HepG2 (cell line): ENCODE data around the gene ODC1. TPM values are rescaled to one million over a fixed set of nuclear protein-coding genes. Genes with fewer than 3 reads are reported as not detected.

ENCODE experiments used
- AGO1 ChIP-seq: fragments of 200-400 bp; formaldehyde crosslinking; IDR thresholded peaks from 2 replicates; pipeline ENCODE4 v1.6.1; 2017; ENCODE audit warnings: mild to moderate bottlenecking, low read depth, low read length, moderate library complexity; ENCODE audit not compliant: poor library complexity, severe bottlenecking
- ATAD3A ChIP-seq: sonication (generic); formaldehyde crosslinking; IDR thresholded peaks from 2 replicates; pipeline ENCODE4 v1.4.0; 2020; ENCODE audit warnings: missing genetic modification reagents
- BHLHE40 ChIP-seq: IDR thresholded peaks from 2 replicates; pipeline ENCODE4 v1.6.1; 2011; ENCODE audit warnings: low read length, improper control_type of control experiment
- CBX5 ChIP-seq: sonication (generic); formaldehyde crosslinking; IDR thresholded peaks from 2 replicates; pipeline ENCODE4 v1.4.0; 2020; ENCODE audit warnings: missing genetic modification reagents, borderline replicate concordance
- ESRRA ChIP-seq: sonication (generic); formaldehyde crosslinking; IDR thresholded peaks from 2 replicates; pipeline ENCODE4 v1.5.1; 2020; ENCODE audit warnings: mild to moderate bottlenecking, low read depth, missing genetic modification reagents
- HOXA3 ChIP-seq: sonication (generic); formaldehyde crosslinking; IDR thresholded peaks from 2 replicates; pipeline ENCODE4 v1.5.0; 2020; ENCODE audit warnings: missing genetic modification reagents
- MAF1 ChIP-seq: sonication (generic); formaldehyde crosslinking; IDR thresholded peaks from 2 replicates; pipeline ENCODE4 v1.5.0; 2020; ENCODE audit warnings: missing genetic modification reagents, borderline replicate concordance
- NAIF1 ChIP-seq: sonication (generic); formaldehyde crosslinking; IDR thresholded peaks from 2 replicates; pipeline ENCODE4 v1.5.0; 2020; ENCODE audit warnings: mild to moderate bottlenecking, missing genetic modification reagents, borderline replicate concordance
- NFIC ChIP-seq: IDR thresholded peaks from 2 replicates; pipeline ENCODE4 v1.6.1; 2012; ENCODE audit warnings: mild to moderate bottlenecking, low read length, inconsistent platforms
- NR1H2 ChIP-seq: sonication (generic); formaldehyde crosslinking; IDR thresholded peaks from 2 replicates; pipeline ENCODE4 v1.8.1; 2022; ENCODE audit warnings: low read depth, missing genetic modification reagents, borderline replicate concordance
- NR2C2 ChIP-seq: sonication (generic); formaldehyde crosslinking; IDR thresholded peaks from 2 replicates; pipeline ENCODE4 v1.4.0; 2020; ENCODE audit warnings: missing genetic modification reagents, mild to moderate bottlenecking, moderate library complexity, borderline replicate concordance
- ZKSCAN8 ChIP-seq: IDR thresholded peaks from 2 replicates; pipeline ENCODE4 v1.6.1; 2016; ENCODE audit warnings: borderline replicate concordance, missing genetic modification reagents, missing compliant biosample characterization
- ZNF235 ChIP-seq: sonication (generic); formaldehyde crosslinking; IDR thresholded peaks from 2 replicates; pipeline ENCODE4 v1.8.1; 2023; ENCODE audit warnings: mild to moderate bottlenecking, missing genetic modification reagents, borderline replicate concordance
- ZNF407 ChIP-seq: sonication (generic); formaldehyde crosslinking; IDR thresholded peaks from one replicate; pipeline ENCODE4 v1.5.1; 2020; ENCODE audit warnings: mild to moderate bottlenecking, missing genetic modification reagents; ENCODE audit errors: not compliant biosample characterization
- ZNF577 ChIP-seq: sonication (generic); formaldehyde crosslinking; IDR thresholded peaks from 2 replicates; pipeline ENCODE4 v1.4.0; 2020; ENCODE audit warnings: mild to moderate bottlenecking, low read depth, missing genetic modification reagents, borderline replicate concordance
- ZNF703 ChIP-seq: sonication (generic); formaldehyde crosslinking; IDR thresholded peaks from 2 replicates; pipeline ENCODE4 v1.5.1; 2020; ENCODE audit warnings: missing genetic modification reagents, mild to moderate bottlenecking, moderate library complexity, borderline replicate concordance
- ZNF749 ChIP-seq: sonication (generic); formaldehyde crosslinking; IDR thresholded peaks from 2 replicates; pipeline ENCODE4 v1.8.0; 2022; ENCODE audit warnings: mild to moderate bottlenecking, missing genetic modification reagents, moderate library complexity, borderline replicate concordance
- ZNF850 ChIP-seq: sonication (generic); formaldehyde crosslinking; conservative IDR thresholded peaks from 2 replicates; pipeline ENCODE4 v1.9.0; 2021; ENCODE audit warnings: mild to moderate bottlenecking, missing genetic modification reagents
- ZSCAN9 ChIP-seq: IDR thresholded peaks from 2 replicates; pipeline ENCODE4 v1.6.1; 2016; ENCODE audit warnings: borderline replicate concordance
- polyA plus RNA-seq, 8 experiments: library from polyadenylated mRNA; depleted of rRNA in 3 of 8; stranded (reverse) in 7 of 8; unstranded in 1 of 8; fragments of >200 nt; fragmentation: Illumina TruSeq in 4 of 8; extraction: Trizol in 4 of 8; gene quantifications; 2 replicates each; pipeline versions ENCODE4 v1.2.1 to v1.2.3, GENCODE V29; 2011 to 2016; ENCODE audit warnings: low read depth in 4 of 8, missing spikeins in 1 of 8, mixed read lengths in 1 of 8; ENCODE audit not compliant: insufficient read depth in 1 of 8
- total RNA-seq, 5 experiments: library from RNA; depleted of rRNA; stranded (reverse); fragments of >200 nt; fragmentation: Illumina TruSeq; extraction: Trizol; gene quantifications; 2 replicates each; pipeline ENCODE4 v1.2.3, GENCODE V29; 2016; ENCODE audit warnings: low read depth in 1 of 5
- TF ChIP-seq, protein P1 (sequence below): sonication (generic); formaldehyde crosslinking; IDR thresholded peaks from 2 replicates; pipeline ENCODE4 v1.5.0; 2020; ENCODE audit warnings: missing genetic modification reagents

Gene ODC1
- total and polyA plus RNA-seq, 2 of the 13 experiments (the other 11 are each of a cell fraction or from before 2014, with no cell fraction given) = 142 to 371 TPM

GRCh38 chr2:10448576-10449485, 704 bp upstream of the ODC1 start (continued):
- TF ChIP-seq NR1H2 (CRISPR knock-in tag) (peak; percentile 98), ZSCAN9 (CRISPR knock-in tag) (peak; percentile 99), ZKSCAN8 (CRISPR knock-in tag) (peak; percentile 59), ZNF749 (CRISPR knock-in tag) (peak; percentile 99), ZNF235 (CRISPR knock-in tag) (peak; percentile 98; the same call in 1 of the 2 replicates), ATAD3A (CRISPR knock-in tag) (peak; percentile 95), HOXA3 (CRISPR knock-in tag) (peak; percentile 95), MAF1 (CRISPR knock-in tag) (no peak; the same call in none of the 2 replicates), NFIC (no peak), AGO1 (no peak), BHLHE40 (no peak), ZNF407 (CRISPR knock-in tag) (peak; percentile 100), CBX5 (CRISPR knock-in tag) (peak; percentile 62; the same call in 1 of the 2 replicates), ESRRA (peak; percentile 91), ZNF703 (CRISPR knock-in tag) (peak; percentile 96; the same call in 1 of the 2 replicates), NAIF1 (CRISPR knock-in tag) (peak; percentile 92; the same call in 1 of the 2 replicates), ZNF850 (CRISPR knock-in tag) (0 out of 2 replicates have a peak, but pooled peaks have one; percentile 85), NR2C2 (CRISPR knock-in tag) (peak; percentile 80), ZNF577 (CRISPR knock-in tag) (peak; percentile 93)
- TF ChIP-seq, protein P1, sequence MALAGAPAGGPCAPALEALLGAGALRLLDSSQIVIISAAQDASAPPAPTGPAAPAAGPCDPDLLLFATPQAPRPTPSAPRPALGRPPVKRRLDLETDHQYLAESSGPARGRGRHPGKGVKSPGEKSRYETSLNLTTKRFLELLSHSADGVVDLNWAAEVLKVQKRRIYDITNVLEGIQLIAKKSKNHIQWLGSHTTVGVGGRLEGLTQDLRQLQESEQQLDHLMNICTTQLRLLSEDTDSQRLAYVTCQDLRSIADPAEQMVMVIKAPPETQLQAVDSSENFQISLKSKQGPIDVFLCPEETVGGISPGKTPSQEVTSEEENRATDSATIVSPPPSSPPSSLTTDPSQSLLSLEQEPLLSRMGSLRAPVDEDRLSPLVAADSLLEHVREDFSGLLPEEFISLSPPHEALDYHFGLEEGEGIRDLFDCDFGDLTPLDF (CRISPR knock-in tag) = peak; percentile 88
